HepG2 (cell line): Measurements from ENCODE around the gene TAPBP. TPM values are rescaled to one million over a fixed set of nuclear protein-coding genes. Genes with fewer than 3 reads are reported as not detected.

Source experiments
- ARID2 ChIP-seq: sonication (generic); formaldehyde crosslinking; IDR thresholded peaks from 2 replicates; pipeline ENCODE4 v1.8.1; 2022; ENCODE audit warnings: mild to moderate bottlenecking, missing genetic modification reagents, borderline replicate concordance
- FOSL2 ChIP-seq: sonication (generic); formaldehyde crosslinking; IDR thresholded peaks from 2 replicates; pipeline ENCODE4 v1.4.0; 2020; ENCODE audit warnings: missing genetic modification reagents
- NFIC ChIP-seq: IDR thresholded peaks from 2 replicates; pipeline ENCODE4 v1.6.1; 2012; ENCODE audit warnings: mild to moderate bottlenecking, low read length, inconsistent platforms
- SRF ChIP-seq: IDR thresholded peaks from 2 replicates; pipeline ENCODE4 v1.6.1; 2011; ENCODE audit warnings: mild to moderate bottlenecking, low read depth, low read length, moderate library complexity
- polyA plus RNA-seq, 8 experiments: library from polyadenylated mRNA; depleted of rRNA in 3 of 8; stranded (reverse) in 7 of 8; unstranded in 1 of 8; fragments of >200 nt; fragmentation: Illumina TruSeq in 4 of 8; extraction: Trizol in 4 of 8; gene quantifications; 2 replicates each; pipeline versions ENCODE4 v1.2.1 to v1.2.3, GENCODE V29; 2011 to 2016; ENCODE audit warnings: low read depth in 4 of 8, missing spikeins in 1 of 8, mixed read lengths in 1 of 8; ENCODE audit not compliant: insufficient read depth in 1 of 8
- total RNA-seq, 5 experiments: library from RNA; depleted of rRNA; stranded (reverse); fragments of >200 nt; fragmentation: Illumina TruSeq; extraction: Trizol; gene quantifications; 2 replicates each; pipeline ENCODE4 v1.2.3, GENCODE V29; 2016; ENCODE audit warnings: low read depth in 1 of 5
- TF ChIP-seq, protein P1 (sequence below), 2 experiments: fragments of 450-650 bp in 1 of 2; sonication (generic) in 1 of 2; formaldehyde crosslinking in 1 of 2; IDR thresholded peaks; 2 replicates each; pipeline versions ENCODE4 v1.6.1 to v1.8.0; 2016 to 2022; ENCODE audit warnings: antibody characterized with exemption in 1 of 2, mild to moderate bottlenecking in 1 of 2, missing genetic modification reagents in 1 of 2
- TF ChIP-seq, protein P2 (sequence below): sonication (generic); formaldehyde crosslinking; IDR thresholded peaks from 2 replicates; pipeline ENCODE4 v1.5.0; 2020; ENCODE audit warnings: mild to moderate bottlenecking, missing genetic modification reagents, borderline replicate concordance
- TF ChIP-seq, protein P3 (sequence below): sonication (generic); formaldehyde crosslinking; IDR thresholded peaks from 2 replicates; pipeline ENCODE4 v1.4.0; 2020; ENCODE audit warnings: missing genetic modification reagents, borderline replicate concordance
- TF ChIP-seq, protein P4 (sequence below): sonication (generic); formaldehyde crosslinking; IDR thresholded peaks from 2 replicates; pipeline ENCODE4 v1.5.0; 2020; ENCODE audit warnings: mild to moderate bottlenecking, missing genetic modification reagents

Gene TAPBP
- total and polyA plus RNA-seq, 2 of the 13 experiments (the other 11 are each of a cell fraction or from before 2014, with no cell fraction given) = 27.4 to 32.3 TPM

DNA sequence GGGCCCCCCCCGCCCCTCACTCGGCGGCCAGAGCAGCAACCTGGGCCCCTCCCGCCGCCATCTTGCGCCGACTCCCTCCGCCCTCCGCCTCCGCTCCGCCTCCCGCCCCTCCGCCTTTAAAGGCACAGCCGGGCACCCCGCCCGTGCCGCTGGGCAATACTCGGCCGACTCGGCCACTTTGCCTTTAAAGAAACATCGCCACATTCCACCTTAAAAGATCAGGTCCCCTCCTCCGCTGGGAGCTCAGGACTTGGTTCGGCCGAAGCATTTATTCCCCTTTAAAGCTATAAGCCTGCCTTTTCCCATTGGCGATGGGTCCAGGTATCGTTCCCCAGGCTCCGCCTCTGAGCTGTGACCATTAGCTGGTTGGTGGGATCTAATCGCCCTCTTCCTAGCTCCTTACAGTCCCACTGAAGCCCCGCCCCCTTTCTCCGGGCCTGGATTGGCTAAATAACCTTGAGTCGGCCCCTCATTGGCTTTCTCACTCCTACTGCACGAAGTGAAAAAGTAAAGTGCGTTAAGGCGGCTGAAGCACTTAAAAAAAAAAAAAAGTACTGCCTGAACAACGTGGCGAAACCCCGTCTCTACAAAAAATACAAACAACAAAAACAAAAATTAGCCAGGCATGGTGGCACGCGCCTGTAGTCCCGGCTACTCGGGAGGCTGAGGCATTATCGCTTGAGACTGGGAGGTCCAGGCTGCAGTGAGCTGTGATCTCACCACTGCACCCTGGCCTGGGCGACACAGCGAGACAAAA lies 4.0 kb upstream of the TAPBP start, which contains the start of gene ZBTB22 (continued):
- TF ChIP-seq, protein P1, sequence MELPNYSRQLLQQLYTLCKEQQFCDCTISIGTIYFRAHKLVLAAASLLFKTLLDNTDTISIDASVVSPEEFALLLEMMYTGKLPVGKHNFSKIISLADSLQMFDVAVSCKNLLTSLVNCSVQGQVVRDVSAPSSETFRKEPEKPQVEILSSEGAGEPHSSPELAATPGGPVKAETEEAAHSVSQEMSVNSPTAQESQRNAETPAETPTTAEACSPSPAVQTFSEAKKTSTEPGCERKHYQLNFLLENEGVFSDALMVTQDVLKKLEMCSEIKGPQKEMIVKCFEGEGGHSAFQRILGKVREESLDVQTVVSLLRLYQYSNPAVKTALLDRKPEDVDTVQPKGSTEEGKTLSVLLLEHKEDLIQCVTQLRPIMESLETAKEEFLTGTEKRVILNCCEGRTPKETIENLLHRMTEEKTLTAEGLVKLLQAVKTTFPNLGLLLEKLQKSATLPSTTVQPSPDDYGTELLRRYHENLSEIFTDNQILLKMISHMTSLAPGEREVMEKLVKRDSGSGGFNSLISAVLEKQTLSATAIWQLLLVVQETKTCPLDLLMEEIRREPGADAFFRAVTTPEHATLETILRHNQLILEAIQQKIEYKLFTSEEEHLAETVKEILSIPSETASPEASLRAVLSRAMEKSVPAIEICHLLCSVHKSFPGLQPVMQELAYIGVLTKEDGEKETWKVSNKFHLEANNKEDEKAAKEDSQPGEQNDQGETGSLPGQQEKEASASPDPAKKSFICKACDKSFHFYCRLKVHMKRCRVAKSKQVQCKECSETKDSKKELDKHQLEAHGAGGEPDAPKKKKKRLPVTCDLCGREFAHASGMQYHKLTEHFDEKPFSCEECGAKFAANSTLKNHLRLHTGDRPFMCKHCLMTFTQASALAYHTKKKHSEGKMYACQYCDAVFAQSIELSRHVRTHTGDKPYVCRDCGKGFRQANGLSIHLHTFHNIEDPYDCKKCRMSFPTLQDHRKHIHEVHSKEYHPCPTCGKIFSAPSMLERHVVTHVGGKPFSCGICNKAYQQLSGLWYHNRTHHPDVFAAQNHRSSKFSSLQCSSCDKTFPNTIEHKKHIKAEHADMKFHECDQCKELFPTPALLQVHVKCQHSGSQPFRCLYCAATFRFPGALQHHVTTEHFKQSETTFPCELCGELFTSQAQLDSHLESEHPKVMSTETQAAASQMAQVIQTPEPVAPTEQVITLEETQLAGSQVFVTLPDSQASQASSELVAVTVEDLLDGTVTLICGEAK (IDR thresholded peaks at IDR 0.05) = no peak; the same call in 1 of the 2 replicates
- TF ChIP-seq, protein P1 (CRISPR knock-in tag; IDR thresholded peaks at IDR 0.05) = peak; percentile 64
- TF ChIP-seq, protein P2, sequence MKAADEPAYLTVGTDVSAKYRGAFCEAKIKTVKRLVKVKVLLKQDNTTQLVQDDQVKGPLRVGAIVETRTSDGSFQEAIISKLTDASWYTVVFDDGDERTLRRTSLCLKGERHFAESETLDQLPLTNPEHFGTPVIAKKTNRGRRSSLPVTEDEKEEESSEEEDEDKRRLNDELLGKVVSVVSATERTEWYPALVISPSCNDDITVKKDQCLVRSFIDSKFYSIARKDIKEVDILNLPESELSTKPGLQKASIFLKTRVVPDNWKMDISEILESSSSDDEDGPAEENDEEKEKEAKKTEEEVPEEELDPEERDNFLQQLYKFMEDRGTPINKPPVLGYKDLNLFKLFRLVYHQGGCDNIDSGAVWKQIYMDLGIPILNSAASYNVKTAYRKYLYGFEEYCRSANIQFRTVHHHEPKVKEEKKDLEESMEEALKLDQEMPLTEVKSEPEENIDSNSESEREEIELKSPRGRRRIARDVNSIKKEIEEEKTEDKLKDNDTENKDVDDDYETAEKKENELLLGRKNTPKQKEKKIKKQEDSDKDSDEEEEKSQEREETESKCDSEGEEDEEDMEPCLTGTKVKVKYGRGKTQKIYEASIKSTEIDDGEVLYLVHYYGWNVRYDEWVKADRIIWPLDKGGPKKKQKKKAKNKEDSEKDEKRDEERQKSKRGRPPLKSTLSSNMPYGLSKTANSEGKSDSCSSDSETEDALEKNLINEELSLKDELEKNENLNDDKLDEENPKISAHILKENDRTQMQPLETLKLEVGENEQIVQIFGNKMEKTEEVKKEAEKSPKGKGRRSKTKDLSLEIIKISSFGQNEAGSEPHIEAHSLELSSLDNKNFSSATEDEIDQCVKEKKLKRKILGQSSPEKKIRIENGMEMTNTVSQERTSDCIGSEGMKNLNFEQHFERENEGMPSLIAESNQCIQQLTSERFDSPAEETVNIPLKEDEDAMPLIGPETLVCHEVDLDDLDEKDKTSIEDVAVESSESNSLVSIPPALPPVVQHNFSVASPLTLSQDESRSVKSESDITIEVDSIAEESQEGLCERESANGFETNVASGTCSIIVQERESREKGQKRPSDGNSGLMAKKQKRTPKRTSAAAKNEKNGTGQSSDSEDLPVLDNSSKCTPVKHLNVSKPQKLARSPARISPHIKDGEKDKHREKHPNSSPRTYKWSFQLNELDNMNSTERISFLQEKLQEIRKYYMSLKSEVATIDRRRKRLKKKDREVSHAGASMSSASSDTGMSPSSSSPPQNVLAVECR = peak; percentile 75; the same call in 1 of the 2 replicates
- TF ChIP-seq NFIC (no peak), SRF (no peak), ARID2 (CRISPR knock-in tag) (no peak), FOSL2 (no peak)
- TF ChIP-seq, protein P3, sequence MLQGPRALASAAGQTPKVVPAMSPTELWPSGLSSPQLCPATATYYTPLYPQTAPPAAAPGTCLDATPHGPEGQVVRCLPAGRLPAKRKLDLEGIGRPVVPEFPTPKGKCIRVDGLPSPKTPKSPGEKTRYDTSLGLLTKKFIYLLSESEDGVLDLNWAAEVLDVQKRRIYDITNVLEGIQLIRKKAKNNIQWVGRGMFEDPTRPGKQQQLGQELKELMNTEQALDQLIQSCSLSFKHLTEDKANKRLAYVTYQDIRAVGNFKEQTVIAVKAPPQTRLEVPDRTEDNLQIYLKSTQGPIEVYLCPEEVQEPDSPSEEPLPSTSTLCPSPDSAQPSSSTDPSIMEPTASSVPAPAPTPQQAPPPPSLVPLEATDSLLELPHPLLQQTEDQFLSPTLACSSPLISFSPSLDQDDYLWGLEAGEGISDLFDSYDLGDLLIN (CRISPR knock-in tag) = no peak
- TF ChIP-seq, protein P4, sequence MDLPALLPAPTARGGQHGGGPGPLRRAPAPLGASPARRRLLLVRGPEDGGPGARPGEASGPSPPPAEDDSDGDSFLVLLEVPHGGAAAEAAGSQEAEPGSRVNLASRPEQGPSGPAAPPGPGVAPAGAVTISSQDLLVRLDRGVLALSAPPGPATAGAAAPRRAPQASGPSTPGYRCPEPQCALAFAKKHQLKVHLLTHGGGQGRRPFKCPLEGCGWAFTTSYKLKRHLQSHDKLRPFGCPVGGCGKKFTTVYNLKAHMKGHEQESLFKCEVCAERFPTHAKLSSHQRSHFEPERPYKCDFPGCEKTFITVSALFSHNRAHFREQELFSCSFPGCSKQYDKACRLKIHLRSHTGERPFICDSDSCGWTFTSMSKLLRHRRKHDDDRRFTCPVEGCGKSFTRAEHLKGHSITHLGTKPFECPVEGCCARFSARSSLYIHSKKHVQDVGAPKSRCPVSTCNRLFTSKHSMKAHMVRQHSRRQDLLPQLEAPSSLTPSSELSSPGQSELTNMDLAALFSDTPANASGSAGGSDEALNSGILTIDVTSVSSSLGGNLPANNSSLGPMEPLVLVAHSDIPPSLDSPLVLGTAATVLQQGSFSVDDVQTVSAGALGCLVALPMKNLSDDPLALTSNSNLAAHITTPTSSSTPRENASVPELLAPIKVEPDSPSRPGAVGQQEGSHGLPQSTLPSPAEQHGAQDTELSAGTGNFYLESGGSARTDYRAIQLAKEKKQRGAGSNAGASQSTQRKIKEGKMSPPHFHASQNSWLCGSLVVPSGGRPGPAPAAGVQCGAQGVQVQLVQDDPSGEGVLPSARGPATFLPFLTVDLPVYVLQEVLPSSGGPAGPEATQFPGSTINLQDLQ = no peak
